Posterior vena cava (tissue), 2 donors: ENCODE results near the gene FHOD1. TPM values are rescaled to one million over a fixed set of nuclear protein-coding genes. Genes with fewer than 3 reads are reported as not detected.

Experiments
- DNase-seq: peaks from one replicate; pipeline ENCODE4 v3.0.0-alpha.2; 2020; ENCODE audit warnings: low spot score
- intact Hi-C, 2 donors: fragments of 100-400 bp; cut with DNase I; formaldehyde crosslinking; loops; one replicate each; pipeline versions ENCODE4 v1.14.1 to v1.14.2; 2022 to 2023
- total RNA-seq, 2 donors: library from RNA; stranded (reverse); fragmentation: NEBNext Ultra II Directional; extraction: Animal tissue kit (Norgen Biotek cat#: 25700); gene quantifications; one replicate each; pipeline ENCODE4 v1.2.1, GENCODE V29; 2021
- donor health status: DM: yes; HTN: yes; CAD: no.
- donor health status: DM: yes; HTN: yes; CAD: no.

FHOD1 gene
- total RNA-seq, 2 donors from 2014 or later = 23.8 to 32.9 TPM

- no peak for DNase-seq
- intact Hi-C loops = no loop called here
Observed at GRCh38 chr16:67238806-67239470, 8.3 kb downstream of the FHOD1 start.

- no peak for DNase-seq
- intact Hi-C loops = no loop called here
Observed at GRCh38 chr16:67238278-67238575, 9.1 kb downstream of the FHOD1 start.

- DNase-seq = no peak
- intact Hi-C loops = loop anchor here in 1 of 2 donors (1.0 kb wide), 1 partner anchor 21 kb away; no protein-coding TSS in a partner anchor
Observed at GRCh38 chr16:67237396-67238277, 9.6 kb downstream of the FHOD1 start.

- peak; percentile 89 for DNase-seq
- intact Hi-C loops = loop anchor here in 1 of 2 donors (1.0 kb wide), 1 partner anchor 22 kb away; no protein-coding TSS in a partner anchor
Observed at GRCh38 chr16:67236563-67237395, 10.5 kb downstream of the FHOD1 start.

GRCh38 chr16:67235816-67236562, 11.3 kb downstream of the FHOD1 start:
- DNase-seq = no peak
- intact Hi-C loops = no loop called here

- no peak for DNase-seq
- intact Hi-C loops = loop anchor here in 1 of 2 donors (5.0 kb wide), 1 partner anchor 1823 kb away; no protein-coding TSS in a partner anchor
Observed at GRCh38 chr16:67234180-67234597, 13.1 kb downstream of the FHOD1 start.

- no peak for DNase-seq
- intact Hi-C loops = loop anchor here in 1 of 2 donors (5.0 kb wide), 1 partner anchor 1824 kb away; no protein-coding TSS in a partner anchor
Observed at GRCh38 chr16:67233596-67233995, 13.7 kb downstream of the FHOD1 start.

GRCh38 chr16:67230809-67231660, 16.2 kb downstream of the FHOD1 start:
- intact Hi-C loops = loop anchor here in 1 of 2 donors (5.0 kb wide), 1 partner anchor 1826 kb away; no protein-coding TSS in a partner anchor
- no peak for DNase-seq

GRCh38 chr16:67229906-67230808, 17.1 kb downstream of the FHOD1 start:
- intact Hi-C loops = loop anchor here in 1 of 2 donors (5.0 kb wide), 1 partner anchor 1827 kb away; no protein-coding TSS in a partner anchor
- no peak for DNase-seq

- no peak for DNase-seq
- intact Hi-C loops = no loop called here
Observed at GRCh38 chr16:67228905-67229304, 18.4 kb downstream of the FHOD1 start.

GRCh38 chr16:67228034-67228785, 19.1 kb downstream of the FHOD1 start:
- intact Hi-C loops = no loop called here
- no peak for DNase-seq

GRCh38 chr16:67227567-67227921, 19.7 kb downstream of the FHOD1 start:
- intact Hi-C loops = no loop called here
- no peak for DNase-seq

- DNase-seq = peak; percentile 99
- intact Hi-C loops = no loop called here
Observed at GRCh38 chr16:67226804-67227566, 20.3 kb downstream of the FHOD1 start, which contains the start of gene TMEM208. TSS of gene TMEM208 (plus strand) at chr16:67227130. CDS start at chr16:67227219, 89 bp downstream.

GRCh38 chr16:67226295-67226803, 20.9 kb downstream of the FHOD1 start:
- no peak for DNase-seq

GRCh38 chr16:67223992-67224391, 23.3 kb downstream of the FHOD1 start:
- intact Hi-C loops = no loop called here
- DNase-seq = no peak

More at GRCh38 chr16:67226295-67226803, 20.9 kb downstream of the FHOD1 start:
- intact Hi-C loops = no loop called here
